ENCODE data around the gene IL17RD. TPM values are rescaled to one million over a fixed set of nuclear protein-coding genes. Genes with fewer than 3 reads are reported as not detected.

Gene IL17RD
- total and polyA plus RNA-seq, 2 of the 13 experiments (the other 11 are each of a cell fraction or from before 2014, with no cell fraction given): 0.28 to 0.31 TPM

DNA sequence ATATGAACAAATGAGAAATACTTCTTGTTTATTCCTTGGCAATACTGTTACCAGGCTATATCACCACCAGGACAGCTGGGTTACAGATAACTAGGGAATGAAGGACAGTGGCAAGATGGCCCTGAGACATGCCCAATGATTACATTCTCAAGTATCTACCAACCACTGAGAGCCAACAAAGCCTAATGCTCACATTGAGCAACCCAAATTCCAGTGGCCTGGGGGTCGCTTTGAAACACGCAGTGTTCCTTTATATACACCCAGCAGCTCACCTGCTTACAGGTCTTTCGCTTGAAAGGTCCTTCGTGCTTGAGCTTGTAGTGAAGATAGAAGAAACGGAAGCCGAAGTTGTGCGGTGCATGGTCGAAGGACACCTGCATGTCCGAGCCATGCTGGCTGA is 59.6 kb downstream of the IL17RD start:
- POLR2A ChIA-PET: no interaction called here
- no peak overlapping the region for H3K4me3 ChIP-seq (replicated peaks in 1 of 3; ENCODE audit: insufficient read depth in 1 of 3, low read depth in 2 of 3, low read length in 3 of 3)
- H3K79me2 ChIP-seq (ENCODE audit: insufficient read depth, low read length): no peaks in the 10 kb centered on the region
- H3K9ac ChIP-seq (ENCODE audit: insufficient read depth, low read depth, low read length): no peak overlapping the region
- H3K4me2 ChIP-seq (ENCODE audit: low read depth, low read length): no peak overlapping the region
- no peak overlapping the region for H2AFZ ChIP-seq (ENCODE audit: low read length)
- FAIRE-seq (no peak), ATAC-seq (no peak), DNase-seq (ENCODE audit: low spot score) (no peak)
- 72% methylated on average over 9 of the region's 9 CpGs for WGBS (ENCODE audit: low lambda C conversion rate)
- in situ Hi-C loops (cut with HindIII; ENCODE audit: extremely low pct_ligation_motif_present, low pct_unique_long_range_greater_than_20kb): no loop called here
- no peaks in the 10 kb centered on the region for H3K36me3 ChIP-seq (replicated peaks in 1 of 2; ENCODE audit: control insufficient read depth in 1 of 2, insufficient read depth in 2 of 2, low read length in 2 of 2)
- peaks cover 11% of the 10 kb centered on the region; the same call in 1 of the 2 replicates for H3K4me1 ChIP-seq (ENCODE audit: insufficient read depth, low read length)
- intact Hi-C loops (cut with micrococcal nuclease; ENCODE audit: unreplicated experiment): no loop called here
- no peak for TF ChIP-seq HMG20A (CRISPR knock-in tag; IDR thresholded peaks at IDR 0.05; ENCODE audit: borderline replicate concordance)
- TF ChIP-seq PAWR (CRISPR knock-in tag; IDR thresholded peaks at IDR 0.05; ENCODE audit: borderline replicate concordance): no peak
- no peaks in the 10 kb centered on the region for H3K9me3 ChIP-seq (ENCODE audit: low read length)
- no TSS peak for BruUV-seq (replicated peaks)
- peaks cover 0 to 8% of the 10 kb centered on the region in 2 experiments; a peak in 2 of 5 replicates for H3K27me3 ChIP-seq (ENCODE audit: control insufficient read depth in 1 of 2, insufficient read depth in 2 of 2, low read length in 2 of 2)
- CTCF ChIA-PET (ENCODE audit: low intra/inter-chr PET ratio, low total read pairs): no interaction called here
- no peak overlapping the region for H3K27ac ChIP-seq (ENCODE audit: extremely low read length, insufficient read depth, low read length)
- H4K20me1 ChIP-seq (ENCODE audit: insufficient read depth, low read length): no peaks in the 10 kb centered on the region

DNA sequence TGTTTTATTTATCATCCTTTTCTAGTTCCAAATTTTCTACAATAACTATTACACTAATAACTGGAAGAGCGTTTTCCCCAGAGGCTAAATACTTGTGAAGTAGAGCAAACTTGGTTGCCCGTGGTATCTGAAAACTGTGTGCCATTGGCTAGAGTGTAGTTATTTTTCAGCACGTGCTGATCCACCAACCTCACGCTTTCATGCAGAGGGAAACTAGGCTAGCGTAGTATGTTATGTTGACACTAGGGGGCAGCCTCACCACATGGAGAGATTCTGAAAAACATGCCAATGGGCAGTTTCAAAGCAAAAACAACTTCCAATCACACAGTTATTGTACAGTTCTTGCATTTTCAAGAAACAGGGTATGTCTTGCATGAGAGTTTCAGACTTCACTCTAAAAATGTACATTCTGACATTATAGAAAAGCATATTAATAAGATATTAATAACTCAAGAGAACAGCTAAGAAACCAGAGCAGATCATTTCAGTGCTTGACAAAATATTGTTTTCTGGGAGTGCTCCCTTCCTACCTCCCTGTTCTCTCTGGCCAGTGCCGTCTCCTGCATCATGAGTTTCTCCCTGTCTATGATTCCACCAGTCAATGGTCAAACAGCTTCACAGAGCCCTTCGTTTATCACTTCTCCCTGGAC is 65.0 kb downstream of the IL17RD start:
- in situ Hi-C loops (cut with HindIII; ENCODE audit: extremely low pct_ligation_motif_present, low pct_unique_long_range_greater_than_20kb): loop anchor here (5.0 kb wide), 1 partner anchor 122 kb away; no protein-coding TSS in a partner anchor
- Histone ChIP-seq H3K79me2 (ENCODE audit: insufficient read depth, low read length) (no peaks in the 10 kb centered on the region), H3K36me3 (replicated peaks in 1 of 2; ENCODE audit: control insufficient read depth in 1 of 2, insufficient read depth in 2 of 2, low read length in 2 of 2) (no peaks in the 10 kb centered on the region), H3K9ac (ENCODE audit: insufficient read depth, low read depth, low read length) (no peak overlapping the region), H3K27me3 (ENCODE audit: control insufficient read depth in 1 of 2, insufficient read depth in 2 of 2, low read length in 2 of 2) (no peaks in the 10 kb centered on the region; a peak in 1 of 5 replicates), H2AFZ (ENCODE audit: low read length) (no peak overlapping the region), H3K4me2 (ENCODE audit: low read depth, low read length) (no peak overlapping the region), H3K4me3 (replicated peaks in 1 of 3; ENCODE audit: insufficient read depth in 1 of 3, low read depth in 2 of 3, low read length in 3 of 3) (no peak overlapping the region), H3K4me1 (ENCODE audit: insufficient read depth, low read length) (peaks cover 4% of the 10 kb centered on the region; the same call in 1 of the 2 replicates), H3K27ac (ENCODE audit: extremely low read length, insufficient read depth, low read length) (no peak overlapping the region), H3K9me3 (ENCODE audit: low read length) (no peaks in the 10 kb centered on the region), H4K20me1 (ENCODE audit: insufficient read depth, low read length) (no peaks in the 10 kb centered on the region)
- ChIA-PET CTCF (ENCODE audit: low intra/inter-chr PET ratio, low total read pairs) (interaction anchor here (0.6 to 1.3 kb wide), 5 partner anchors 105 to 811 kb away, joined by 3 to 5 read pairs (median 3); no protein-coding TSS in a partner anchor), POLR2A (interaction anchor here (1.1 kb wide), 1 partner anchor 20 kb away, joined by 3 read pairs; no protein-coding TSS in a partner anchor)
- DNase-seq (ENCODE audit: low spot score) (peak; percentile 66), ATAC-seq (peak; percentile 84), FAIRE-seq (peak; percentile 97)
- no TSS peak for BruUV-seq (replicated peaks)
- WGBS (ENCODE audit: low lambda C conversion rate): 0% methylated on average over 7 of the region's 7 CpGs
- intact Hi-C loops (cut with micrococcal nuclease; ENCODE audit: unreplicated experiment): loop anchor here (2.0 kb wide), 1 partner anchor 123 kb away; no protein-coding TSS in a partner anchor
- peak; percentile 33; the same call in 1 of the 2 replicates for TF ChIP-seq TARDBP (CRISPR knock-in tag; IDR thresholded peaks at IDR 0.05)
- no peak for TF ChIP-seq SMAD9 (CRISPR knock-in tag; IDR thresholded peaks at IDR 0.05)
- TF ChIP-seq FOSL2 (CRISPR knock-in tag; IDR thresholded peaks at IDR 0.05): 0 out of 2 replicates have a peak, but pooled peaks have one; percentile 10
- TF ChIP-seq ZNF616 (CRISPR knock-in tag; IDR thresholded peaks at IDR 0.05; ENCODE audit: low read depth): no peak
- TF ChIP-seq MIER2 (CRISPR knock-in tag; IDR thresholded peaks at IDR 0.05): 0 out of 2 replicates have a peak, but pooled peaks have one; percentile 25
- TF ChIP-seq, protein P1, sequence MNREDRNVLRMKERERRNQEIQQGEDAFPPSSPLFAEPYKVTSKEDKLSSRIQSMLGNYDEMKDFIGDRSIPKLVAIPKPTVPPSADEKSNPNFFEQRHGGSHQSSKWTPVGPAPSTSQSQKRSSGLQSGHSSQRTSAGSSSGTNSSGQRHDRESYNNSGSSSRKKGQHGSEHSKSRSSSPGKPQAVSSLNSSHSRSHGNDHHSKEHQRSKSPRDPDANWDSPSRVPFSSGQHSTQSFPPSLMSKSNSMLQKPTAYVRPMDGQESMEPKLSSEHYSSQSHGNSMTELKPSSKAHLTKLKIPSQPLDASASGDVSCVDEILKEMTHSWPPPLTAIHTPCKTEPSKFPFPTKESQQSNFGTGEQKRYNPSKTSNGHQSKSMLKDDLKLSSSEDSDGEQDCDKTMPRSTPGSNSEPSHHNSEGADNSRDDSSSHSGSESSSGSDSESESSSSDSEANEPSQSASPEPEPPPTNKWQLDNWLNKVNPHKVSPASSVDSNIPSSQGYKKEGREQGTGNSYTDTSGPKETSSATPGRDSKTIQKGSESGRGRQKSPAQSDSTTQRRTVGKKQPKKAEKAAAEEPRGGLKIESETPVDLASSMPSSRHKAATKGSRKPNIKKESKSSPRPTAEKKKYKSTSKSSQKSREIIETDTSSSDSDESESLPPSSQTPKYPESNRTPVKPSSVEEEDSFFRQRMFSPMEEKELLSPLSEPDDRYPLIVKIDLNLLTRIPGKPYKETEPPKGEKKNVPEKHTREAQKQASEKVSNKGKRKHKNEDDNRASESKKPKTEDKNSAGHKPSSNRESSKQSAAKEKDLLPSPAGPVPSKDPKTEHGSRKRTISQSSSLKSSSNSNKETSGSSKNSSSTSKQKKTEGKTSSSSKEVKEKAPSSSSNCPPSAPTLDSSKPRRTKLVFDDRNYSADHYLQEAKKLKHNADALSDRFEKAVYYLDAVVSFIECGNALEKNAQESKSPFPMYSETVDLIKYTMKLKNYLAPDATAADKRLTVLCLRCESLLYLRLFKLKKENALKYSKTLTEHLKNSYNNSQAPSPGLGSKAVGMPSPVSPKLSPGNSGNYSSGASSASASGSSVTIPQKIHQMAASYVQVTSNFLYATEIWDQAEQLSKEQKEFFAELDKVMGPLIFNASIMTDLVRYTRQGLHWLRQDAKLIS (CRISPR knock-in tag; IDR thresholded peaks at IDR 0.05): no peak
- TF ChIP-seq FOSL1 (CRISPR knock-in tag; IDR thresholded peaks at IDR 0.05; ENCODE audit: borderline replicate concordance): no peak
- TF ChIP-seq ZNF749 (CRISPR knock-in tag; IDR thresholded peaks at IDR 0.05; ENCODE audit: borderline replicate concordance): no peak
- no peak for TF ChIP-seq ZNF296 (CRISPR knock-in tag; conservative IDR thresholded peaks at IDR 0.05)
- TF ChIP-seq ZNF660 (CRISPR knock-in tag; IDR thresholded peaks at IDR 0.05; ENCODE audit: borderline replicate concordance, low read depth): no peak
- TF ChIP-seq XRCC5 (optimal IDR thresholded peaks at IDR 0.05; ENCODE audit: low read length): no peak
- no peak for TF ChIP-seq CAMTA2 (CRISPR knock-in tag; IDR thresholded peaks at IDR 0.05; ENCODE audit: borderline replicate concordance)
- peak; percentile 36; the same call in 1 of the 2 replicates for TF ChIP-seq ERF (CRISPR knock-in tag; IDR thresholded peaks at IDR 0.05)

Data from HepG2 (cell line).